ENCODE data around the gene CPLX3. TPM values are rescaled to one million over a fixed set of nuclear protein-coding genes. Genes with fewer than 3 reads are reported as not detected.

Gene CPLX3
- total RNA-seq, 2 experiments from 2014 or later, result 0.11 TPM; not detected in 1

DNA sequence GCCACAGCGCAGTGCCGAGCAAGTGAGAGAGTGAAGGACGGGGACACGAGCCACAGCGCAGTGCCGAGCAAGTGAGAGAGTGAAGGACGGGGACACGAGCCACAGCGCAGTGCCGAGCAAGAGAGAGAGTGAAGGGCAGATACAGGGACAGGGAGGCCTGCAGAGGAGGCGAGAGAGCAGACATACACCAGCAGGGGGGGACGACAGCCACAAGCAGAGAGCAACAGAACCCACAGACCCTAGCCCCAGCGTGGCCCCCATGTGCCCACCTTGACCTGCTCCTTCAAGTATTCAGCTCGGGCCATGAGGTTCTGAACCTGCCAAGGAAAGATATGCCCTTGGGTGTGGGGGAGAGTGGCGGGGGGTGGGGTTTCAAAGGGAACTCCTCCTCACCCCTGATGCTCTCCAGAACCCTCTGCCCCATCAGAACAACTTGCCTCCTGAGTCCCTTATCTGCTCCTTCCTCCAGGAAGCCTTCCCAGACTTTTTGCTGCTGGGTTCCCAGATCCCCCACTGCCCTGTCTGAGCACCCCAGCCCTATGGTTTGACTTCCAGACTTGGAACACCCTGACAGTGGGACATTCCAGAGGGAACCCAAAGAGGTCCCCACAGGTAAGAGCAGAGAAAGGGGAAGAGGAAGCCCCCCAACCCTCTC lies 11.2 kb downstream of the CPLX3 start:
- Mint-ChIP-seq H3K27ac (no peak overlapping the region), H3K36me3 (ENCODE audit: low read depth) (peaks cover 11% of the 10 kb centered on the region), H3K4me1 (ENCODE audit: low read depth) (peaks cover 19% of the 10 kb centered on the region), H3K27me3 (no peaks in the 10 kb centered on the region), H3K9me3 (no peaks in the 10 kb centered on the region), H3K4me3 (no peak overlapping the region)
- POLR2A ChIA-PET, result interaction anchor here (1.6 kb wide), 1 partner anchor 17 kb away, joined by 6 read pairs; no protein-coding TSS in a partner anchor
- ATAC-seq, result peak; percentile 25
- CTCF ChIA-PET, result interaction anchor here (0.7 to 3.1 kb wide), 6 partner anchors 9 to 203 kb away, joined by 3 to 15 read pairs (median 9); partner anchors contain the start of gene CPLX3
- DNase-seq, result peak; percentile 26
- TF ChIP-seq, protein P1, sequence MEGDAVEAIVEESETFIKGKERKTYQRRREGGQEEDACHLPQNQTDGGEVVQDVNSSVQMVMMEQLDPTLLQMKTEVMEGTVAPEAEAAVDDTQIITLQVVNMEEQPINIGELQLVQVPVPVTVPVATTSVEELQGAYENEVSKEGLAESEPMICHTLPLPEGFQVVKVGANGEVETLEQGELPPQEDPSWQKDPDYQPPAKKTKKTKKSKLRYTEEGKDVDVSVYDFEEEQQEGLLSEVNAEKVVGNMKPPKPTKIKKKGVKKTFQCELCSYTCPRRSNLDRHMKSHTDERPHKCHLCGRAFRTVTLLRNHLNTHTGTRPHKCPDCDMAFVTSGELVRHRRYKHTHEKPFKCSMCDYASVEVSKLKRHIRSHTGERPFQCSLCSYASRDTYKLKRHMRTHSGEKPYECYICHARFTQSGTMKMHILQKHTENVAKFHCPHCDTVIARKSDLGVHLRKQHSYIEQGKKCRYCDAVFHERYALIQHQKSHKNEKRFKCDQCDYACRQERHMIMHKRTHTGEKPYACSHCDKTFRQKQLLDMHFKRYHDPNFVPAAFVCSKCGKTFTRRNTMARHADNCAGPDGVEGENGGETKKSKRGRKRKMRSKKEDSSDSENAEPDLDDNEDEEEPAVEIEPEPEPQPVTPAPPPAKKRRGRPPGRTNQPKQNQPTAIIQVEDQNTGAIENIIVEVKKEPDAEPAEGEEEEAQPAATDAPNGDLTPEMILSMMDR (IDR thresholded peaks at IDR 0.05), result no peak
- intact Hi-C loops (cut with micrococcal nuclease), result no loop called here

GRCh38 chr15:74838137-74838516 lies 11.7 kb downstream of the CPLX3 start:
- intact Hi-C loops (cut with micrococcal nuclease), result no loop called here
- Mint-ChIP-seq H3K4me3 (no peak overlapping the region), H3K27ac (no peak overlapping the region), H3K27me3 (no peaks in the 10 kb centered on the region), H3K4me1 (ENCODE audit: low read depth) (peaks cover 19% of the 10 kb centered on the region), H3K9me3 (no peaks in the 10 kb centered on the region), H3K36me3 (ENCODE audit: low read depth) (peaks cover 11% of the 10 kb centered on the region)
- DNase-seq, result no peak
- TF ChIP-seq, protein P1 (IDR thresholded peaks at IDR 0.05), result no peak
- ChIA-PET CTCF (interaction anchor here (0.7 to 3.1 kb wide), 5 partner anchors 9 to 204 kb away, joined by 3 to 15 read pairs (median 4); no protein-coding TSS in a partner anchor), POLR2A (interaction anchor here (0.6 to 1.2 kb wide), 3 partner anchors 67 to 119 kb away, joined by 3 to 5 read pairs (median 3); partner anchors contain the start of gene RPP25)
- no peak for ATAC-seq

DNA sequence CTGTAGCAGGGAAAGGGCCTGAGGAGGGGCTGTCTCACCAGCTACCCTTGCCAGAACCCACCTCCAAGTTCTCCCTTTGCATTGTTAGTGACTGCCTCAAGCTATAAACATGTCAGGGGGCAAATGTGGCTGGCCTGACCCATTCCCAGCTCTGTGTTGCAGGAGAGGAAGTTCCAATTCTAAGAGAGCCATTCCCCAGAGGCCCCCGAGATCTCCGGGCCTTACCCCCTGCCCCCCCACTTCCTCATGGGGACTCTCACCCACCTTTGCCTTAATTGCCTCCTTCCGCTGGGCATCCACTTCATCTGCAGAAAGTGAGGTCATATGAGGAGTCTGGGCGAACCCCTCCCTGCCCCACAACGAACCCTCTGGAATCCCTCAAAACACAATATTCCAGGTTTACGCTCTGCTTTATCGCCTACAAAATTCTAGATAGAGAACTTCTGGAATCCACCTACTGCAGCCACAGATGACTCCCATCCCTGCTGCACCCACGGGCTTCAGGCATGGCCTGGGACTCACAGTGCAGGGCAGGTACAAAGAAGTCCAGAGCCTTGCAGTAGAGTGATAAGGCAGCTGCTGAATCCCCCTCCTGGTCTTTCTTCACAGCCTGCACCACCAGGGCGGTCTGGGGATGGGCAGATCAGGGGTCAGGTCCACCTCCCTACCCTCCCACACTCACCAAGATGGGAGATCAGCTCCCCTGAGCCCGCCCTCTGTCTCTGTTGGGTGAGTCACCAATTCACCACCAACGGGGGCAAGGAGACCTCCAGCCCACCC lies 12.5 kb downstream of the CPLX3 start:
- Mint-ChIP-seq H3K27ac (no peak overlapping the region), H3K4me3 (no peak overlapping the region), H3K4me1 (ENCODE audit: low read depth) (peaks cover 21% of the 10 kb centered on the region), H3K27me3 (no peaks in the 10 kb centered on the region), H3K9me3 (no peaks in the 10 kb centered on the region), H3K36me3 (ENCODE audit: low read depth) (peaks cover 11% of the 10 kb centered on the region)
- DNase-seq, result no peak
- TF ChIP-seq, protein P1 (IDR thresholded peaks at IDR 0.05), result no peak
- ChIA-PET CTCF (interaction anchor here (0.9 to 3.1 kb wide), 3 partner anchors 62 to 204 kb away, joined by 3 to 15 read pairs (median 4); no protein-coding TSS in a partner anchor), POLR2A (interaction anchor here (0.6 to 1.2 kb wide), 3 partner anchors 66 to 118 kb away, joined by 3 to 5 read pairs (median 3); partner anchors contain the start of gene RPP25)
- intact Hi-C loops (cut with micrococcal nuclease), result no loop called here
- no peak for ATAC-seq

DNA sequence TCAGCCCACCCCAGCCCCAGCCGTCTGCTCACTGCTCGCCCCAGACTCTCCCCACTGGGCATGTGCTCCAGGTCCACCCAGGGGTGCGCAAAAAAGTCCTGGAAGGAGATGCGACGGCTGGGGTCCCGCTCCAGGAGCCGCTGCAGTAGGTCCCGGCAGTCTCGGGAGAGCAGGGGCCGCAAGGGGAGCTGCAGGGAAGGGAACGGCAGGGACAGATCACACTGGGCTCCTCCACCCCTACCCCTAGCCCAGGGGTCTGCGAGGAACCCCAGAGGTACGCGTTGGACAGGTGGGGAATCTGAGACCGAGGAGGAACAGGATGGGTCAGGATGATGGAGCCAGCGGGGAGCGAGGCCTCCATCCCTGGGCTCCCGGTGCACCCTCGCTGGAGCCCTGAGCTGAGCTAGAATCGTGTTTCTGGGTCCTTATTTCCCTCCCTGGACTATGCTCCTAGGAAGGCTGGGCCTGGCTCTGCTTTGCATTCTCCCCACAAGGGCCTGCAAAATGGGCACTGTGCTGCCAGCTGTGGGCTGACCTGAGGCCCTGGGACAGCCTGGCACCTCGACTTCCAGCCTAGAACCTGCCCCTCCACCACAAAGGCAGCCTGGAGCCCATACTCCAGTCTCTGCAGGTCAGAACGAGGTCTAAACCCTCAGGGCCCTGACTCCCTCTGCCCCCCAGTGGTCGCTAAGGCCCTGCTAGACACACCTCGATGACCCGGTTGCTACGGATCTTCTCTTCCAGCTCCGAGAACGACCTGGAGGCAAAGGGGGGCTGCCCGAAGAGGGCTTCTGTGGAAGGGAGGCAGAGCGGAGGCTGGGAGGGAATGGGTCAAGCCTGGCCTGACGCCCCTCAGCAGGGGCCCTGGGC lies 13.3 kb downstream of the CPLX3 start:
- ChIA-PET CTCF (interaction anchor here (3.8 kb wide), 1 partner anchor 62 kb away, joined by 22 read pairs; no protein-coding TSS in a partner anchor), POLR2A (interaction anchor here (0.9 to 3.5 kb wide), 4 partner anchors 9 to 68 kb away, joined by 3 to 12 read pairs (median 4); no protein-coding TSS in a partner anchor)
- DNase-seq (no peak), ATAC-seq (no peak)
- TF ChIP-seq, protein P1 (IDR thresholded peaks at IDR 0.05), result no peak
- Mint-ChIP-seq H3K4me3 (no peak overlapping the region), H3K27me3 (no peaks in the 10 kb centered on the region), H3K4me1 (ENCODE audit: low read depth) (peaks cover 29% of the 10 kb centered on the region), H3K9me3 (no peaks in the 10 kb centered on the region), H3K27ac (no peak overlapping the region), H3K36me3 (ENCODE audit: low read depth) (peaks cover 11% of the 10 kb centered on the region)
- intact Hi-C loops (cut with micrococcal nuclease), result loop anchor here (5.0 kb wide), 1 partner anchor 57 kb away; the partner anchor contains the start of gene CSK
